Measurements from ENCODE around the gene LCNL1.

DNA sequence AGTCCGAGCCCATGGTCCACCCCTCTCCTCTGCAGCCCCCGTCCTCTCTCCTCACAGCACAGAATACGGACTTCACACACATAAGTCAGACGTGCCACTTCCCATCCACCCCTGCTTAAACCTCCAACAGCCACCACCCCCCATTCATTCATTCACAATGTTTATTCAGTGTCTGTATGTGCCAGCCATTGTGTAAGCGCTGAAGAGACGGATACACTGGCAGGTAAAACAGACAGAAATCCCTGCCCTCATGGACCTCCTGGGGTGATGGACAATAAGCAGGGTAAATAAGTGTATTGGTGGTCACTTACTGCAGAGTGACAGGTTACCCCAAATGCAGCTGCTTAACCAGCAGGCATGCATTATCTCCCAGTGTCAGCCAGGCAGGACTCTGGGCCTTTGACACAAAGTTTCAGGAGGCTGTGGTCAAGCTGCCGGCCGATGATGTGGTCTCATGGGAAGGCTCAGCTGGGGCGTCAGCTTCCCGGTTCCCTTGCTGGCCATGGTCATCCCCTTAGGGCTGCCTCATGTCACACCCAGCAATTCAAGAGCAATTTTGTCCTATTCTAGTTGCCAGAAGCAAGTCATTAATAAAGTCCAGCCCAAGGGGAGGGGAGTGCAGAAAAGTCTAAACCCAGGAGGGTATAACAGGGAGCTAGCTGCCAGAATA is 7.6 kb downstream of the LCNL1 start:
- TF ChIP-seq, protein P1, sequence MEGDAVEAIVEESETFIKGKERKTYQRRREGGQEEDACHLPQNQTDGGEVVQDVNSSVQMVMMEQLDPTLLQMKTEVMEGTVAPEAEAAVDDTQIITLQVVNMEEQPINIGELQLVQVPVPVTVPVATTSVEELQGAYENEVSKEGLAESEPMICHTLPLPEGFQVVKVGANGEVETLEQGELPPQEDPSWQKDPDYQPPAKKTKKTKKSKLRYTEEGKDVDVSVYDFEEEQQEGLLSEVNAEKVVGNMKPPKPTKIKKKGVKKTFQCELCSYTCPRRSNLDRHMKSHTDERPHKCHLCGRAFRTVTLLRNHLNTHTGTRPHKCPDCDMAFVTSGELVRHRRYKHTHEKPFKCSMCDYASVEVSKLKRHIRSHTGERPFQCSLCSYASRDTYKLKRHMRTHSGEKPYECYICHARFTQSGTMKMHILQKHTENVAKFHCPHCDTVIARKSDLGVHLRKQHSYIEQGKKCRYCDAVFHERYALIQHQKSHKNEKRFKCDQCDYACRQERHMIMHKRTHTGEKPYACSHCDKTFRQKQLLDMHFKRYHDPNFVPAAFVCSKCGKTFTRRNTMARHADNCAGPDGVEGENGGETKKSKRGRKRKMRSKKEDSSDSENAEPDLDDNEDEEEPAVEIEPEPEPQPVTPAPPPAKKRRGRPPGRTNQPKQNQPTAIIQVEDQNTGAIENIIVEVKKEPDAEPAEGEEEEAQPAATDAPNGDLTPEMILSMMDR (IDR thresholded peaks at IDR 0.05) = no peak
- no peak for TF ChIP-seq POLR2A (IDR thresholded peaks at IDR 0.05)
